SU-DHL-6 (cell line): Measurements from ENCODE around the gene CCDC88C.
"Not testable (repeated sequence)": the region's sequence is repeated elsewhere in the genome, so short reads cannot be mapped to it uniquely, and the experiment has no call there.

Experiments used
- CTCF ChIP-seq: fragments of 200-600 bp; sonication (generic); IDR thresholded peaks from one replicate; pipeline ENCODE4 v1.5.1; 2017; ENCODE audit warnings: antibody characterized with exemption, mild to moderate bottlenecking, low read length, moderate library complexity; ENCODE audit not compliant: insufficient read depth, poor library complexity, severe bottlenecking
- EZH2phosphoT487 ChIP-seq: fragments of 200-600 bp; sonication (generic), shearing (Covaris generic); conservative IDR thresholded peaks from 2 replicates; pipeline ENCODE4 v1.6.1; 2018; ENCODE audit warnings: mild to moderate bottlenecking, antibody characterized with exemption, low read length, moderate library complexity, mixed read lengths

GRCh38 chr14:91266276-91266675 is 151.3 kb downstream of the CCDC88C start:
- not testable (repeated sequence) for TF ChIP-seq CTCF, EZH2phosphoT487
